Central memory CD4-positive, alpha-beta T cell (primary cell): ENCODE data around the gene VASN.

ENCODE experiments used
- DNase-seq: peaks from one replicate; pipeline ENCODE4 v3.0.0; 2022

The VASN gene

GRCh38 chr16:4373356-4373908 is 1.8 kb downstream of the VASN start:
- no peak for DNase-seq

- DNase-seq, result no peak
These were observed 2.5 kb downstream of the VASN start for GRCh38 chr16:4373909-4374742.

DNA sequence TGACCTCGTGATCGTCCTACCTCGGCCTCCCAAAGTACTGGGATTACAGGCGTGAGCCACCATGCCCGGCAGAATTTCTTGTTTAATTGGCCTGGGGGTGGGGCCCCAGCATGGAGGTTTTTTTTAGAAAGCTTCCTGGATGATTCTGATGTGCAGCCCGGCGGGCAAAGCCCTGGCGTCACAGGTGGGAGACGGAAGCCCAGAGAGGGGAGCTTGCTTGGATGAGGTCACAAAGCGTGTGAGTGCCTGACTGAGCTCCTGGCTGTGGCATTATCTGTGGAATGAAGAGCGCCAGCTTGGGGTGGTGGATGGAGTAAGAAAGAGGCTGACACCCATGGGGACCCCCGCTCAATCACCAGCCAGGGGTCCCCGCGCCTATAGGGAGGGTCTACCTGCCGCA is 4.1 kb downstream of the VASN start:
- DNase-seq, result no peak

GRCh38 chr16:4376126-4376892 is 4.7 kb downstream of the VASN start:
- DNase-seq, result no peak

DNA sequence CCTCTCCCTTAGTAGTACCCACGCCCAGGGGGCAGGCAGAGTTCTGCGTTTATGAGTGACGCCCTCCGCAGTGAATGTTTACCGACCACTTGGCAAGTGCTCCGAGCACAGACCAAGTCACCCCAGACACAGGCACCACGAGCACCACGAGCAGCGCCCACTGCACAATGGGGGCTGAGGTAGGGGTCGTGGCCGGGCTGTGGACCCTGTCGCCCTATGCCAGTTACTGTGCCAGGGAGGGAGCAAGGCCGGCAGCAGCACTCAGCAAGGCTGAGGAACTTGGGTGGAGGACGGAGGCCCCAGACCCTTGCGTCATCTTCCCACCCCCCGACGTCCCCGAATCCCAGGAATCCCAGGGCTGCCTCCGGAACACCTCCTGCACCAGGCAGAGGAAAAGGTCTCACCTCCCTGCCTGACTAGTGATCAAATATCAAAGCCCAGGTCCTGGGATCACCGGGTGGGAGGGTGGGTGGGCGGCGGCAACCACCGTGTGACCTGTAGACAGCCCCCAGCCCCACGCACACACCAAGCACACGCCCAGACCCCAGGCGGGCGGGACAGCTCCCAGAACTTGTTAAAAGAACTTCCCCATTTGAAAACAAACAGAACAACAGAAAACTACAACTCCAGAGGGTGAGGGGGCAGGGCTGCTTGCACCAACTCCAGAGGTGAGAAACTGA is 5.4 kb downstream of the VASN start:
- no peak for DNase-seq

GRCh38 chr16:4377573-4378154 is 6.0 kb downstream of the VASN start:
- DNase-seq, result no peak

DNA sequence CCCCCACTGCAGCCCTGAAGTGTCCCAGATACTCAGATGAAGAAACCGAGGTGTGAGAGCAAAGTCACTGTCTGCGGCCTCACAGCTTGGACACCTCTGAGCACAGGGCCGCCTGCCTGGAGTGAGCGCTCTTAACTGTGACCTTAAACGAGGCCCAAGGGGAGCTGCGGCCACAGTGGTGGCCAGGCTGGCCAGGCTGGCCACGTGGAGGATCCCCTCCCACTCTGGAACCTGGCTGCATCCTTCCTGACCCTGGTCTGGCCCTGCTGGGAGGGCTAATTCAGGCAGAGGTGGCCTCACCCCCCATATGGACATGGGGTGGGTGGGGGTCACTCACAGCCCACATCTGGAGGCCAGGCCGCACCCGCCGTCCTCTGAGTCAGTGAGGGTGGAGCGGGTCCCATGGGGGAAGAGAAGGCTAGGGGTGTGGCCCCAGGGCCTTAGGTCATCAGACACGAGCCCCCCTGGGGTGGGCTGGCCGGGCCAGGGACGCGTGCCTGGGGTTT is 6.6 kb downstream of the VASN start:
- no peak for DNase-seq

DNA sequence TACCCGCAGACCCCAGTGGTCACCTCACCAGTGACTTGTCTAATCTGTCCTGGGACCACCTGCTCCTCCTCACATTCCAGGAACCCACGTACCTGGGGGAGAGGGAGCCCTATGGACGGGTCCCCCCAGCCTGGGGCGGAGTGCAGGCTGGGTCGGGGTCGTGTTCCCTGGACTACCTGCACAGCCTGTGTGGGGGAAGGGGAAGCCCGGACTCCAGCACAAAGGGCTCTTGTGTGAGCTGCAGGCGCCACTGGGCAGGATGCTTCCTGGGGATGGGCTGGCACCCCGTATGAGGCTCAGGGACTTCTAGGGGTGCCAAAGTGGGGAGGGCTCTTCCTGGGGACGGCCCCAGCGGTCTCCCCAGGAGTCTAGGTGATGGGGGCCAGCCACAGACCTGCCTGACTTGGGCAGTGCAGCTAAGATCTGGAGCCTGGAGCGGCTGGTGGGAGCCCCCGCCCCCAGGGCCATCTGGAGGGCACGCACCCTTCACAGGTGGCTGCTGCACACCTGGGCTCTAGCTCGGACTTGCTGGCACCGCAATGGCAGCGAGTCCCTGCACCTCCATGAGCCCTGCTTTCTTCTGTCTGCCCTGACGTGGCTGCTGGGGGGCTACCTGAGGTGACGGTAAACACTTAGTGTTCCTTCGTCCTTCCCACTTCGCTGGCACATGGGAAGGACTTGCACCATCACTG is 7.5 kb downstream of the VASN start:
- DNase-seq, result no peak

DNA sequence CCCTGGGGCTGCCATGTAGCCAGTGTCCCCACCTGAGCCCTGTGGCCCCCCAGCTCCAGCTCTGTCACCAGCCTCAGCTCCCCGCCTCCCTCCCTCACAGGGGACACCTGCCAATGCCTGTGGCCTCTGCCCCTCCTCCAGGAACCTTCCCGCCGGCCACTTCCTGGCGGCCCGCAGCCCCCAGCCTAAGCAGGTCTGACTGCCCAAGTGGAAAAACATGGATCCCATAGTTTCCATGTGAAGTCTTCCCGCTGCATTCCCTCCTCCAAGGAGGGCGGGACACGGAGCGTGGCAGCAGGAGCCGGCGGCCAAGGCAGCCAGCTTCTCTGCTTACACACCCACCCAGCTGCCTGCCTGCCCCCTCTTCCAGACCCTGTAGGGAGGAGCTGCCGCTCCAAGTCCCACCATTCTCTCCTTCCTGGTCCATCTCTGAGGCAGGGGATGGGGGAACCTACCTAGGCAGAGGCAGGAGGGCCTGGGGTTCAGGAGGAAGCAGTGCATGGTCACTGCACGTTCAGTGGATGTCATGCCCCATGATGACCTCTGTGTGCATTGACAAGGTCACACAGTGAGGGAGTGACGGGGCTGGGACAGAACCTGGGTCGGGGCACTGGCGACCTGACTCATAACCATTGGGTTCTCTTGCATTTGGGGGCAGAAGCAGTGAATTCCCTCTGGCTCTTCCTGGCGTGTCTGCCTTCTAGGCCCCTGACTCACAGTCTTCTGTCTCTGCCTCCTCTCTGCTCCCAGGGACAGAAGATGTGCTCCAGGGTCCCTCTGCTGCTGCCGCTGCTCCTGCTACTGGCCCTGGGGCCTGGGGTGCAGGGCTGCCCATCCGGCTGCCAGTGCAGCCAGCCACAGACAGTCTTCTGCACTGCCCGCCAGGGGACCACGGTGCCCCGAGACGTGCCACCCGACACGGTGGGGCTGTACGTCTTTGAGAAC is 8.7 kb downstream of the VASN start:
- no peak for DNase-seq

DNA sequence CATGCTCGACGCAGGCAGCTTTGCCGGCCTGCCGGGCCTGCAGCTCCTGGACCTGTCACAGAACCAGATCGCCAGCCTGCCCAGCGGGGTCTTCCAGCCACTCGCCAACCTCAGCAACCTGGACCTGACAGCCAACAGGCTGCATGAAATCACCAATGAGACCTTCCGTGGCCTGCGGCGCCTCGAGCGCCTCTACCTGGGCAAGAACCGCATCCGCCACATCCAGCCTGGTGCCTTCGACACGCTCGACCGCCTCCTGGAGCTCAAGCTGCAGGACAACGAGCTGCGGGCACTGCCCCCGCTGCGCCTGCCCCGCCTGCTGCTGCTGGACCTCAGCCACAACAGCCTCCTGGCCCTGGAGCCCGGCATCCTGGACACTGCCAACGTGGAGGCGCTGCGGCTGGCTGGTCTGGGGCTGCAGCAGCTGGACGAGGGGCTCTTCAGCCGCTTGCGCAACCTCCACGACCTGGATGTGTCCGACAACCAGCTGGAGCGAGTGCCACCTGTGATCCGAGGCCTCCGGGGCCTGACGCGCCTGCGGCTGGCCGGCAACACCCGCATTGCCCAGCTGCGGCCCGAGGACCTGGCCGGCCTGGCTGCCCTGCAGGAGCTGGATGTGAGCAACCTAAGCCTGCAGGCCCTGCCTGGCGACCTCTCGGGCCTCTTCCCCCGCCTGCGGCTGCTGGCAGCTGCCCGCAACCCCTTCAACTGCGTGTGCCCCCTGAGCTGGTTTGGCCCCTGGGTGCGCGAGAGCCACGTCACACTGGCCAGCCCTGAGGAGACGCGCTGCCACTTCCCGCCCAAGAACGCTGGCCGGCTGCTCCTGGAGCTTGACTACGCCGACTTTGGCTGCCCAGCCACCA is 9.7 kb downstream of the VASN start:
- DNase-seq, result no peak

- no peak for DNase-seq
These were observed 10.5 kb downstream of the VASN start for GRCh38 chr16:4381935-4382794.

DNA sequence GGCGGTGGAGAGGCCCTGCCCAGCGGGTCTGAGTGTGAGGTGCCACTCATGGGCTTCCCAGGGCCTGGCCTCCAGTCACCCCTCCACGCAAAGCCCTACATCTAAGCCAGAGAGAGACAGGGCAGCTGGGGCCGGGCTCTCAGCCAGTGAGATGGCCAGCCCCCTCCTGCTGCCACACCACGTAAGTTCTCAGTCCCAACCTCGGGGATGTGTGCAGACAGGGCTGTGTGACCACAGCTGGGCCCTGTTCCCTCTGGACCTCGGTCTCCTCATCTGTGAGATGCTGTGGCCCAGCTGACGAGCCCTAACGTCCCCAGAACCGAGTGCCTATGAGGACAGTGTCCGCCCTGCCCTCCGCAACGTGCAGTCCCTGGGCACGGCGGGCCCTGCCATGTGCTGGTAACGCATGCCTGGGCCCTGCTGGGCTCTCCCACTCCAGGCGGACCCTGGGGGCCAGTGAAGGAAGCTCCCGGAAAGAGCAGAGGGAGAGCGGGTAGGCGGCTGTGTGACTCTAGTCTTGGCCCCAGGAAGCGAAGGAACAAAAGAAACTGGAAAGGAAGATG is 11.2 kb downstream of the VASN start:
- no peak for DNase-seq

- DNase-seq, result no peak
These were observed 12.2 kb downstream of the VASN start for GRCh38 chr16:4383591-4384444.

- no peak for DNase-seq
These were observed 12.9 kb downstream of the VASN start for GRCh38 chr16:4384509-4384942.

DNA sequence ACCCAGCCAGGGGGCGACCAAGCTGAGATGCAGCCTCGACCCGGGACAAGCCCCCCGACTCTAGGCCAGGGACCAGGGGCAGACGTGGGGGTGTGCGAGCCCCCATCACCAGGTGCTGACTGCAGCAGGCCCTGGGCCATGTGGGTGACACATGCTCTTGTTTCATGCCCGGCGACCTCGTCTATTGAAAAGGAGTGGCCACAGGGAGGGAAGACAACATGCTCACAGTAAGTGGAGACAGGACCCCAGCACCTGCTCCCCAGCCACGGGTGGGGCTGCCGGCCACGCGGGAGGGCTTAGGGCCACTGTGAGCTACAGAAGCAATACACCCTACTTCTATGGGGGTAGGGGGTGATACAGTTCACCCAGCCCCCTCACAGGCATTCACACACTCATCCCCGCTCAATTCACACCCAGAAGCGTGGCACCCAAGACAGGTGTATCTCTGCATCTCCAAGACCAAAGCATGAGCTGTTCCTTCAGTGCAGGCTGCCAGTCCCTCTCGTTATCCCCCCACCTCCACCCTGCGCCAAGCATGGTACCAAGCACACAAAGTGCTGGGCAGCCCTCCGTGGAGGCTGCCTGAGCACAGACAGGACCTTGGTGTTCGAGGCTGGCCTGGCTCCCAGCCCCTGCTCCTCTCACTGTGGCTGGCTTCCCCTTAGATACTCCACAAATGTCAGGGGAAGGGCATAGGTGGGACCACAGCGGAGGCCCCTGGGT is 13.6 kb downstream of the VASN start:
- DNase-seq, result no peak

DNA sequence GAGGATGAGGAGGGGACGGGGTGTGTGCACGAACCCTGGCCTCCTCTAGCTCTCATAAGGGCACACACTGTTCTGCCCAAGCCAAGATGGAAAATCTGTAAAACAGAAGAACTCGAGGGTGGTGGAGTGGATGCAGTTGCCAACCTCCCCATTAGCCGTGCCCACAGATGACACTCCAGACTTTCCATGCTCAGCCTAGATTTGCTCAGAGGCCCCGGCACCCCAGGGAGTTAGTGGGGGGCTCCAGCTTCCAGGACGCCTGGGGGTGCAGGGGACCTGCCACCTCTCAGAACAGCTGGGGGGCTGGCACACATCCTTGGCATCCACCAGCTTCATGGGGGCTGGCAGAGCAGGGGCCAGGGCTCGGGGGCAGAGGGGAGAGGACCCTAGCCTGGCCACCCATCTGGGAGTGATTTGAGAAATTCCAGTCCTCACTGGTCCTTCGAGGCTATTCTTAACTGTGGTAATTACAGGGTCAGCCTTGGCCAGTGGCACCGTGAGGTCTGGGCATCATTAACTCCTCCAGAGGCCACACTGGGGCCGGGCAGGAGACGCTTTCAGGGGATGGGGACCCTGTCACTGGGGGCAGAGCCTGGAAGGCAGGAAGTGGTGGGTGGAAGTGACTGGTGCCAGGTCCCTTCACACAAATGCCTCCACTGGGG is 14.3 kb downstream of the VASN start:
- no peak for DNase-seq
